GM12891 (cell line): Measurements from ENCODE around the gene LSG1.

Experiments used
- POLR2A ChIP-seq: IDR thresholded peaks from 2 replicates; pipeline ENCODE4 v1.6.1; 2011; ENCODE audit warnings: low read depth, low read length, control low read depth
- SPI1 ChIP-seq: IDR thresholded peaks from 2 replicates; pipeline ENCODE4 v1.6.1; 2011; ENCODE audit warnings: low read depth, low read length, control low read depth

DNA sequence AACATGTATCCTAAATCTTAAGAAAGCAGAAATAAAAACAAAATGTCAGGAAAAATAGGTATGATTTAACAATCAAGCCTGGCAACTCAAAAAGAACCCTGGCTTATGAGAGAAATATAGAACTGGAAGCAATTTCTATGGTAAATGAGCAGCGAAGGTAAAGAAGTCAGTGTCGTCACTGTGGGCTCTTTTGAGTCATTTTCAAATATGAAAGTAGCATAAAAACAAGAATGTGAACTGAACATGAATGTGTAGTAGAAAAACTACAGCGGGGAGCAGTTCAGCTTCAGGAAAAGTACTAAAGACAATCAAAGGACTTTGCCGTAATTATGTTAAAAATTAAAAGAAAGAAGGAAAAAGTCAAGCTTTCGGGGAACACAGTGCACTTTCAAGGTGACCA lies 17.5 kb downstream of the LSG1 start:
- no peak for TF ChIP-seq POLR2A
- no peak for TF ChIP-seq SPI1
